Activated CD4-positive, alpha-beta T cell treated with anti-CD3 and anti-CD28 coated beads for 1 hour (primary cell): ENCODE results near the gene ZNF311.
A peak's percentile ranks its signal among the peaks of the same experiment; 100 is the strongest.
"Not testable (repeated sequence)": the region's sequence is repeated elsewhere in the genome, so short reads cannot be mapped to it uniquely, and the experiment has no call there.

ENCODE experiments used
- DNase-seq: peaks from one replicate; pipeline ENCODE4 v3.0.0-alpha.2; 2020

Gene ZNF311

GRCh38 chr6:28982476-28983266, 22.4 kb downstream of the ZNF311 start:
- DNase-seq = no peak

- DNase-seq = peak; percentile 66
These were observed 23.2 kb downstream of the ZNF311 start for GRCh38 chr6:28981833-28982475.

- peak; percentile 65 for DNase-seq
These were observed 23.7 kb downstream of the ZNF311 start for GRCh38 chr6:28981431-28981832.

GRCh38 chr6:28980852-28981430, 24.2 kb downstream of the ZNF311 start:
- peak; percentile 15 for DNase-seq

- no peak for DNase-seq
These were observed 24.8 kb downstream of the ZNF311 start for GRCh38 chr6:28980137-28980851.

- DNase-seq = no peak
These were observed 25.4 kb downstream of the ZNF311 start for GRCh38 chr6:28979679-28980078.

- DNase-seq = no peak
These were observed 26.1 kb downstream of the ZNF311 start for GRCh38 chr6:28978959-28979561.

GRCh38 chr6:28978133-28978491, 27.0 kb downstream of the ZNF311 start:
- no peak for DNase-seq

GRCh38 chr6:28977341-28978132, 27.6 kb downstream of the ZNF311 start:
- no peak for DNase-seq

GRCh38 chr6:28976677-28977076, 28.4 kb downstream of the ZNF311 start:
- no peak for DNase-seq

GRCh38 chr6:28974505-28974904, 30.6 kb downstream of the ZNF311 start:
- no peak for DNase-seq

- not testable (repeated sequence) for DNase-seq
These were observed 35.1 kb downstream of the ZNF311 start for GRCh38 chr6:28970056-28970455.

- DNase-seq = no peak
These were observed 36.0 kb downstream of the ZNF311 start for GRCh38 chr6:28969129-28969528.

GRCh38 chr6:28968476-28968875, 36.6 kb downstream of the ZNF311 start:
- no peak for DNase-seq

GRCh38 chr6:28965706-28966105, 39.4 kb downstream of the ZNF311 start:
- no peak for DNase-seq

GRCh38 chr6:28960846-28961500, 44.1 kb downstream of the ZNF311 start:
- no peak for DNase-seq

GRCh38 chr6:28958561-28959243, 46.4 kb downstream of the ZNF311 start:
- not testable (repeated sequence) for DNase-seq

GRCh38 chr6:28957795-28958314, 47.3 kb downstream of the ZNF311 start:
- DNase-seq = not testable (repeated sequence)

- DNase-seq = no peak
These were observed 48.8 kb downstream of the ZNF311 start for GRCh38 chr6:28956331-28956730.

GRCh38 chr6:28953585-28954258, 51.4 kb downstream of the ZNF311 start:
- no peak for DNase-seq
